Bronchial epithelial cell (primary cell): ENCODE measurements around the gene CCDC17. TPM values are rescaled to one million over a fixed set of nuclear protein-coding genes. Genes with fewer than 3 reads are reported as not detected.

Experiments used
- DNase-seq: peaks from one replicate; pipeline ENCODE4 v3.0.0-alpha.2; 2010; ENCODE audit warnings: low read depth
- FAIRE-seq: peaks from 2 replicates; lab custom pipeline; 2011; peaks lifted over from hg19 to GRCh38; lab: Jason Lieb, UNC
- H3K27me3 ChIP-seq: 2 replicates; pipeline ENCODE4 v1.5.1; 2011; ENCODE audit warnings: low read length; ENCODE audit not compliant: control insufficient read depth, insufficient read depth
- H3K36me3 ChIP-seq: 2 replicates; pipeline ENCODE4 v1.5.1; 2011; ENCODE audit warnings: low read length; ENCODE audit not compliant: control insufficient read depth, insufficient read depth
- H3K4me3 ChIP-seq: 2 replicates; pipeline ENCODE4 v1.5.1; 2011; ENCODE audit warnings: mild to moderate bottlenecking, low read depth, low read length, control low read depth
- CTCF ChIP-seq: IDR thresholded peaks from 2 replicates; pipeline ENCODE4 v1.5.1; 2011; ENCODE audit warnings: mild to moderate bottlenecking, moderate library complexity, low read length, control low read depth, inconsistent platforms; ENCODE audit not compliant: insufficient read depth, severe bottlenecking
- total RNA-seq: library from RNA; depleted of rRNA; stranded (reverse); fragments of >200 nt; gene quantifications from 2 replicates; pipeline ENCODE4 v1.2.1, GENCODE V29; 2014

The CCDC17 gene
- total RNA-seq, 1 donor from 2014 or later: 0.79 TPM

DNA sequence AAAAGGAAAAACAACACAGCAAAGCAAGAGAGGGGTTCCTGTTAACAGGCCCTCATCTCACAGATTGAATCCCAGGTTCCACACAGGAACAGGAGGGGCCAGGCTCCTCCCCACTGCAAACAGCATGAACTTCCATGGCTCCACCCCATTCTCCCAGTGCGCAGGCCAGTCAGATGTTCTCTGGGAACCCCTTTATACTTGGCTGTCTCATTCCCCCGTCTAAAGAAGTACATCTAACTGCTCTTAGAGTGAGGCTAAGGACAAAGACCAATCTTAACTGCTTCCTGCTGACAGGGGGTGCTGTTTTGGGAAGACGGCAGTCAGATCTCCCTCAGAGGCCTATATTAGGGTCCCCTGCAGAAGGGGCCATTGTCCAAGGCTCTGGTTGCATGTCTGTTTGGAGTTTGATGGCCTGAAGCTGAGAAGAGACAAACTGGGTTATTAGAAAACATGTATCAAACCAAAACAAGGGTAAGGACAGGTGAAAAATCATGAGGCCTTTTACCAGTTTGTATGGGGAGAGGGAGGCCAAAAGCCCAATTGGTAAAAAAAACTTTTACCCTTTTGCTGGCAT, 50.5 kb downstream of the CCDC17 start:
- Histone ChIP-seq H3K36me3 (peaks cover 8% of the 10 kb centered on the region), H3K4me3 (no peak overlapping the region), H3K27me3 (no peaks in the 10 kb centered on the region)
- DNase-seq: no peak
- no peak for FAIRE-seq
- no peak for TF ChIP-seq CTCF

DNA sequence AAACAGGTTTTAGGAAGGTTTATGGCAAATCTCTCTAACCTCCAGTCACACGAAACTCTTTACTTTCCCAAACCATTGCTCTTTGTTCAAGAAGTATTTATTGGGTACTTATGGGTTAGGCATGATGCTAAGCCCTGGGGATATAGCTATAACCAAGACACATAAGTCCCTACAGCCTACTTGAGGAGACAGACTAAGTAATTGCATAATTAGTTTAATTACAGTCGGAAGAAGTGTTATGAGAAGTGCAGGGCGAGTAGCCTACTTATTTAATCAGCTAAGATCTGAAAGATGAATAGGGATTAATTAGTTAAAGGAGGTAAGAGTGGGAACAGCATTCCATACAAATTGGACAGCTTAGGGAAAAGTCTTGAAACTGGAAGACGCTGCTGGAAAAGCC, 53.2 kb downstream of the CCDC17 start:
- Histone ChIP-seq H3K4me3 (no peak overlapping the region), H3K27me3 (no peaks in the 10 kb centered on the region), H3K36me3 (peaks cover 21% of the 10 kb centered on the region)
- DNase-seq (no peak), FAIRE-seq (no peak)
- TF ChIP-seq CTCF: no peak

Other genes with a start within 250 kb of the CCDC17 start
- gene TESK2, start 132.9 kb downstream of the CCDC17 start, total RNA-seq: 1.6 and 2.0 TPM in 2 replicates
- gene CCDC163, start 124.0 kb downstream of the CCDC17 start, total RNA-seq: 0.26 and 0.64 TPM in 2 replicates
- gene MMACHC, start 123.8 kb downstream of the CCDC17 start, total RNA-seq: 0.77 and 1.1 TPM in 2 replicates
- 403 and 721 TPM in 2 replicates for gene PRDX1, start 102.2 kb downstream of the CCDC17 start, total RNA-seq
- 109 and 145 TPM in 2 replicates for gene AKR1A1, start 73.2 kb downstream of the CCDC17 start, total RNA-seq
- 16.6 and 28.3 TPM in 2 replicates for gene NASP, start 40.0 kb downstream of the CCDC17 start, total RNA-seq
- gene GPBP1L1, start 62.5 kb upstream of the CCDC17 start, total RNA-seq: 140 and 147 TPM in 2 replicates
- 8.2 and 10.1 TPM in 2 replicates for gene TMEM69, start 64.1 kb upstream of the CCDC17 start, total RNA-seq
- gene IPP, start 126.6 kb upstream of the CCDC17 start, total RNA-seq: 9.7 and 13.7 TPM in 2 replicates
- gene MAST2, start 179.6 kb upstream of the CCDC17 start, total RNA-seq: 12.6 and 16.9 TPM in 2 replicates